DOHH2 (cell line): ENCODE measurements around the gene VAV2.

ENCODE experiments used
- H3F3A ChIP-seq: fragments of 200-600 bp; sonication (generic), shearing (Covaris generic); 2 replicates; pipeline ENCODE4 v1.6.0; 2016; ENCODE audit warnings: antibody characterized with exemption, mild to moderate bottlenecking; ENCODE audit not compliant: control insufficient read depth, insufficient read depth
- H3K27ac ChIP-seq: fragments of 200-600 bp; sonication (generic); 2 replicates; pipeline ENCODE4 v1.5.1; 2014; ENCODE audit warnings: low read depth, mild to moderate bottlenecking, low read length, moderate library complexity
- H3K27me3 ChIP-seq: fragments of 200-600 bp; sonication (generic); 2 replicates; pipeline ENCODE4 v1.6.1; 2014; ENCODE audit warnings: mild to moderate bottlenecking, low read length, mixed read lengths; ENCODE audit not compliant: control insufficient read depth
- H3K36me3 ChIP-seq: fragments of 200-600 bp; sonication (generic); 2 replicates; pipeline ENCODE4 v1.6.1; 2014; ENCODE audit warnings: mild to moderate bottlenecking, low read length, moderate library complexity, mixed read lengths; ENCODE audit not compliant: control insufficient read depth
- H3K4me1 ChIP-seq: fragments of 200-600 bp; sonication (generic); 2 replicates; pipeline ENCODE4 v1.6.1; 2014; ENCODE audit warnings: mild to moderate bottlenecking, low read length, mixed read lengths; ENCODE audit not compliant: control insufficient read depth
- H3K4me2 ChIP-seq: fragments of 200-600 bp; sonication (generic); 2 replicates; pipeline ENCODE4 v1.6.0; 2014; ENCODE audit warnings: mild to moderate bottlenecking, low read length, moderate library complexity
- H3K4me3 ChIP-seq: fragments of 200-600 bp; sonication (generic); 2 replicates; pipeline ENCODE4 v1.5.1; 2014; ENCODE audit warnings: mild to moderate bottlenecking, low read length, mixed read lengths
- H3K79me2 ChIP-seq: fragments of 200-600 bp; sonication (generic); 2 replicates; pipeline ENCODE4 v1.6.1; 2014; ENCODE audit warnings: mild to moderate bottlenecking, low read length, mixed read lengths; ENCODE audit not compliant: control insufficient read depth
- H3K9me2 ChIP-seq: fragments of 200-600 bp; sonication (generic); replicated peaks from 2 replicates; pipeline ENCODE4 v1.6.1; 2014; ENCODE audit warnings: mild to moderate bottlenecking, low read length, mixed read lengths; ENCODE audit not compliant: control insufficient read depth
- H3K9me3 ChIP-seq: fragments of 200-600 bp; sonication (generic); 2 replicates; pipeline ENCODE4 v1.6.1; 2014; ENCODE audit warnings: antibody characterized with exemption, low read length, mixed read lengths; ENCODE audit not compliant: control insufficient read depth, insufficient read depth
- H4K20me1 ChIP-seq: fragments of 200-600 bp; sonication (generic); 2 replicates; pipeline ENCODE4 v1.6.0; 2014; ENCODE audit warnings: low read depth, mild to moderate bottlenecking, antibody characterized with exemption, low read length, moderate library complexity; ENCODE audit not compliant: control insufficient read depth, insufficient read depth
- CTCF ChIP-seq: fragments of 200-600 bp; sonication (generic); IDR thresholded peaks from one replicate; pipeline ENCODE4 v1.5.1; 2014; ENCODE audit warnings: antibody characterized with exemption, mild to moderate bottlenecking, low read depth, low read length; ENCODE audit not compliant: poor library complexity, severe bottlenecking
- EZH2phosphoT487 ChIP-seq: fragments of 200-600 bp; sonication (generic); IDR thresholded peaks from 2 replicates; pipeline ENCODE4 v1.6.1; 2017; ENCODE audit warnings: borderline replicate concordance, mild to moderate bottlenecking, antibody characterized with exemption, low read length, moderate library complexity, mixed read lengths

VAV2 gene

GRCh38 chr9:133845440-133845839 is 146.7 kb downstream of the VAV2 start:
- Histone ChIP-seq H3K4me2 (no peak overlapping the region), H3K79me2 (no peaks in the 10 kb centered on the region), H3K27me3 (no peaks in the 10 kb centered on the region), H4K20me1 (0 out of 2 replicates have a peak, but pooled peaks cover 3% of the 10 kb centered on the region), H3K9me2 (no peaks in the 10 kb centered on the region), H3K36me3 (no peaks in the 10 kb centered on the region), H3K4me1 (no peaks in the 10 kb centered on the region), H3F3A (no peaks in the 10 kb centered on the region), H3K4me3 (no peak overlapping the region), H3K9me3 (no peaks in the 10 kb centered on the region), H3K27ac (no peak overlapping the region)
- TF ChIP-seq CTCF: no peak
- TF ChIP-seq EZH2phosphoT487: no peak

GRCh38 chr9:133844881-133845410 is 147.2 kb downstream of the VAV2 start:
- Histone ChIP-seq H3K27me3 (no peaks in the 10 kb centered on the region), H3K27ac (no peak overlapping the region), H4K20me1 (0 out of 2 replicates have a peak, but pooled peaks cover 3% of the 10 kb centered on the region), H3K4me3 (no peak overlapping the region), H3F3A (no peaks in the 10 kb centered on the region), H3K4me1 (no peaks in the 10 kb centered on the region), H3K9me2 (no peaks in the 10 kb centered on the region), H3K79me2 (no peaks in the 10 kb centered on the region), H3K9me3 (no peaks in the 10 kb centered on the region), H3K4me2 (no peak overlapping the region), H3K36me3 (no peaks in the 10 kb centered on the region)
- no peak for TF ChIP-seq CTCF
- no peak for TF ChIP-seq EZH2phosphoT487

- TF ChIP-seq CTCF (no peak), EZH2phosphoT487 (no peak)
- no peaks in the 10 kb centered on the region for H3F3A ChIP-seq
- H3K27ac ChIP-seq: no peak overlapping the region
- H4K20me1 ChIP-seq: 0 out of 2 replicates have a peak, but pooled peaks cover 3% of the 10 kb centered on the region
- no peak overlapping the region for H3K4me2 ChIP-seq
- H3K9me2 ChIP-seq: no peaks in the 10 kb centered on the region
- H3K9me3 ChIP-seq: no peaks in the 10 kb centered on the region
- no peak overlapping the region for H3K4me3 ChIP-seq
- H3K36me3 ChIP-seq: no peaks in the 10 kb centered on the region
- H3K79me2 ChIP-seq: no peaks in the 10 kb centered on the region
- no peaks in the 10 kb centered on the region for H3K4me1 ChIP-seq
- no peaks in the 10 kb centered on the region for H3K27me3 ChIP-seq
These were observed 147.7 kb downstream of the VAV2 start for GRCh38 chr9:133844398-133844784.
